Keratinocyte (primary cell): ENCODE data around the gene USF3. TPM values are rescaled to one million over a fixed set of nuclear protein-coding genes. Genes with fewer than 3 reads are reported as not detected.

Source experiments
- DNase-seq: peaks from one replicate; pipeline ENCODE4 v3.0.0-alpha.2; 2011; ENCODE audit warnings: low read depth, missing footprints, low spot score
- FAIRE-seq: peaks from 2 replicates; lab custom pipeline; 2011; peaks lifted over from hg19 to GRCh38; lab: Jason Lieb, UNC
- H2AFZ ChIP-seq: 2 replicates; pipeline ENCODE4 v1.6.0; 2012; ENCODE audit warnings: low read length, control low read depth, inconsistent platforms; ENCODE audit not compliant: control insufficient read depth
- H3K27ac ChIP-seq: 2 replicates; pipeline ENCODE4 v1.5.1; 2011; ENCODE audit warnings: low read length; ENCODE audit not compliant: control insufficient read depth, insufficient read depth
- H3K27me3 ChIP-seq: 3 replicates; pipeline ENCODE4 v1.6.0; 2011; ENCODE audit warnings: low read length; ENCODE audit not compliant: control insufficient read depth, insufficient read depth; ENCODE audit errors: extremely low read depth
- H3K36me3 ChIP-seq, 2 experiments: 2 replicates in 1 of 2; 3 replicates in 1 of 2; pipeline ENCODE4 v1.5.1; 2011; ENCODE audit warnings: low read length in 2 of 2, mild to moderate bottlenecking in 1 of 2; ENCODE audit not compliant: control insufficient read depth in 2 of 2, insufficient read depth in 2 of 2; ENCODE audit errors: extremely low read depth in 1 of 2
- H3K4me1 ChIP-seq: 3 replicates; pipeline ENCODE4 v1.5.1; 2011; ENCODE audit warnings: low read length; ENCODE audit not compliant: control insufficient read depth, insufficient read depth; ENCODE audit errors: extremely low read depth
- H3K4me2 ChIP-seq: 3 replicates; pipeline ENCODE4 v1.6.0; 2011; ENCODE audit warnings: low read depth, low read length; ENCODE audit not compliant: control insufficient read depth, insufficient read depth; ENCODE audit errors: extremely low read depth
- H3K4me3 ChIP-seq, 3 experiments: fragments of 200-600 bp in 1 of 3; sonication (generic) in 1 of 3; 2 replicates in 2 of 3; 3 replicates in 1 of 3; pipeline ENCODE4 v1.5.1; 2011 to 2016; ENCODE audit warnings: low read length in 3 of 3, mild to moderate bottlenecking in 3 of 3, control low read depth in 2 of 3, inconsistent platforms in 1 of 3, low read depth in 1 of 3, mixed read lengths in 1 of 3, mixed run types in 1 of 3, moderate library complexity in 1 of 3; ENCODE audit not compliant: control insufficient read depth in 2 of 3, insufficient read depth in 2 of 3; ENCODE audit errors: extremely low read depth in 1 of 3
- H3K79me2 ChIP-seq: 2 replicates; pipeline ENCODE4 v1.6.0; 2012; ENCODE audit warnings: low read length; ENCODE audit not compliant: control insufficient read depth, insufficient read depth
- H3K9ac ChIP-seq: 3 replicates; pipeline ENCODE4 v1.6.0; 2011; ENCODE audit warnings: low read length; ENCODE audit not compliant: control insufficient read depth, insufficient read depth; ENCODE audit errors: extremely low read depth
- H3K9me1 ChIP-seq: 3 replicates; pipeline ENCODE4 v1.6.0; 2011; ENCODE audit warnings: low read length; ENCODE audit not compliant: control insufficient read depth, insufficient read depth; ENCODE audit errors: extremely low read depth
- H3K9me3 ChIP-seq: 2 replicates; pipeline ENCODE4 v1.5.1; 2012; ENCODE audit warnings: low read depth, low read length; ENCODE audit not compliant: control insufficient read depth
- H4K20me1 ChIP-seq: 3 replicates; pipeline ENCODE4 v1.6.0; 2011; ENCODE audit warnings: low read length; ENCODE audit not compliant: control insufficient read depth, insufficient read depth; ENCODE audit errors: extremely low read depth
- CTCF ChIP-seq, 3 experiments: IDR thresholded peaks in 1 of 3; conservative IDR thresholded peaks in 1 of 3; optimal IDR thresholded peaks in 1 of 3; 2 replicates in 2 of 3; 3 replicates in 1 of 3; pipeline versions ENCODE3 to v1.5.1; 2011; ENCODE audit warnings: low read length in 3 of 3, mild to moderate bottlenecking in 3 of 3, moderate library complexity in 2 of 3, control low read depth in 1 of 3, inconsistent platforms in 1 of 3; ENCODE audit not compliant: insufficient read depth in 2 of 3; ENCODE audit errors: extremely low read depth in 1 of 3
- EZH2 ChIP-seq: IDR thresholded peaks from one replicate; pipeline ENCODE4 v1.6.1; 2012; ENCODE audit warnings: inconsistent platforms, mild to moderate bottlenecking, low read length, moderate library complexity
- dilution Hi-C: fragments of 300-500 bp; cut with MboI; formaldehyde crosslinking; loops from one replicate; pipeline ENCODE4 v1.7.0; 2020; ENCODE audit warnings: low sequenced_read_pairs; ENCODE audit not compliant: extremely low pct_ligation_motif_present
- polyA plus RNA-seq, 5 experiments: library from polyadenylated mRNA; depleted of rRNA in 3 of 5; stranded (reverse) in 3 of 5; stranded (forward) in 1 of 5; unstranded in 1 of 5; fragments of >200 nt; gene quantifications; 1 replicate in 1 of 5; 2 replicates in 3 of 5; 3 replicates in 1 of 5; pipeline versions ENCODE4 v1.2.1 to v1.2.3, GENCODE V29; 2011 to 2012; ENCODE audit warnings: missing spikeins in 2 of 5, low read depth in 1 of 5, low replicate concordance in 1 of 5

The USF3 gene
- polyA plus RNA-seq, 1 donor (not counting 4 experiments of a cell fraction or from before 2014, with no cell fraction given) = 8.8 TPM

GRCh38 chr3:113648524-113648923 is 47.9 kb downstream of the USF3 start:
- FAIRE-seq (no peak), DNase-seq (no peak)
- no peaks in the 10 kb centered on the region for H3K36me3 ChIP-seq
- dilution Hi-C loops = no loop called here
- TF ChIP-seq EZH2 = no peak
- no peak for TF ChIP-seq CTCF (optimal IDR thresholded peaks at IDR 0.05 in 1 of 3, IDR thresholded peaks at IDR 0.05 in 1 of 3, conservative IDR thresholded peaks at IDR 0.05 in 1 of 3; ENCODE audit: extremely low read depth in 1 of 3, insufficient read depth in 2 of 3, low read length in 3 of 3)
- peaks cover 2% of the 10 kb centered on the region for H3K9me3 ChIP-seq
- no peak overlapping the region for H3K27ac ChIP-seq
- no peaks in the 10 kb centered on the region for H3K4me1 ChIP-seq
- H2AFZ ChIP-seq = no peak overlapping the region
- no peaks in the 10 kb centered on the region for H3K27me3 ChIP-seq
- H3K4me2 ChIP-seq = no peak overlapping the region
- H4K20me1 ChIP-seq = no peaks in the 10 kb centered on the region
- H3K4me3 ChIP-seq = no peak overlapping the region
- no peak overlapping the region for H3K9ac ChIP-seq
- no peaks in the 10 kb centered on the region for H3K79me2 ChIP-seq
- H3K9me1 ChIP-seq = no peaks in the 10 kb centered on the region

GRCh38 chr3:113643583-113643982 is 52.9 kb downstream of the USF3 start:
- dilution Hi-C loops = no loop called here
- Histone ChIP-seq H3K9ac (no peak overlapping the region), H3K79me2 (no peaks in the 10 kb centered on the region), H3K9me3 (peaks cover 2% of the 10 kb centered on the region), H3K27ac (no peak overlapping the region), H3K4me3 (no peak overlapping the region), H3K4me1 (no peaks in the 10 kb centered on the region), H4K20me1 (no peaks in the 10 kb centered on the region), H3K4me2 (no peak overlapping the region), H3K9me1 (no peaks in the 10 kb centered on the region), H3K36me3 (no peaks in the 10 kb centered on the region), H3K27me3 (no peaks in the 10 kb centered on the region), H2AFZ (no peak overlapping the region)
- TF ChIP-seq CTCF (optimal IDR thresholded peaks at IDR 0.05 in 1 of 3, IDR thresholded peaks at IDR 0.05 in 1 of 3, conservative IDR thresholded peaks at IDR 0.05 in 1 of 3; ENCODE audit: extremely low read depth in 1 of 3, insufficient read depth in 2 of 3, low read length in 3 of 3) = no peak
- no peak for TF ChIP-seq EZH2
- FAIRE-seq (no peak), DNase-seq (no peak)
